ENCODE data around the gene STEAP1B. TPM values are rescaled to one million over a fixed set of nuclear protein-coding genes. Genes with fewer than 3 reads are reported as not detected.

The STEAP1B gene
- total RNA-seq, 5 donors from 2014 or later (not counting 1 experiment from before 2014, with no cell fraction given), result 0.28 to 0.44 (median 0.31) TPM; not detected in 1

GRCh38 chr7:22400150-22400814, 99.7 kb downstream of the STEAP1B start:
- CTCF ChIA-PET, result no interaction called here
- Histone ChIP-seq H3K36me3 (ENCODE audit: control insufficient read depth in 2 of 2, extremely low read depth in 1 of 2, insufficient read depth in 1 of 2, low read length in 1 of 2) (no peaks in the 10 kb centered on the region), H3K27me3 (replicated peaks in 1 of 2; ENCODE audit: control insufficient read depth in 2 of 2, extremely low read depth in 1 of 2, insufficient read depth in 2 of 2, low read length in 1 of 2) (no peaks in the 10 kb centered on the region), H3K9me3 (no peaks in the 10 kb centered on the region), H3K27ac (ENCODE audit: low read length) (no peak overlapping the region), H3K4me3 (ENCODE audit: control insufficient read depth in 1 of 2, extremely low read depth in 1 of 2, low read length in 1 of 2) (no peak overlapping the region), H3K4me1 (ENCODE audit: control insufficient read depth in 1 of 2, extremely low read depth in 1 of 2, insufficient read depth in 2 of 2, low read length in 2 of 2) (peaks cover 3 to 12% of the 10 kb centered on the region in 2 experiments)
- no peak overlapping the region for H3K27ac Mint-ChIP-seq
- no peaks in the 10 kb centered on the region for H3K36me3 Mint-ChIP-seq
- H3K9me3 Mint-ChIP-seq, result no peaks in the 10 kb centered on the region
- peaks cover 10 to 20% (median 13%) of the 10 kb centered on the region in 3 donors for H3K4me1 Mint-ChIP-seq
- 100% methylated on average over 1 of the region's 10 CpGs for WGBS (ENCODE audit: insufficient coverage)
- H3K4me3 Mint-ChIP-seq, result no peak overlapping the region
- ATAC-seq (replicated peaks in 1 of 4) (no peak), DNase-seq (no peak)
- no peaks in the 10 kb centered on the region for H3K27me3 Mint-ChIP-seq
- POLR2A ChIA-PET, result no interaction called here

DNA sequence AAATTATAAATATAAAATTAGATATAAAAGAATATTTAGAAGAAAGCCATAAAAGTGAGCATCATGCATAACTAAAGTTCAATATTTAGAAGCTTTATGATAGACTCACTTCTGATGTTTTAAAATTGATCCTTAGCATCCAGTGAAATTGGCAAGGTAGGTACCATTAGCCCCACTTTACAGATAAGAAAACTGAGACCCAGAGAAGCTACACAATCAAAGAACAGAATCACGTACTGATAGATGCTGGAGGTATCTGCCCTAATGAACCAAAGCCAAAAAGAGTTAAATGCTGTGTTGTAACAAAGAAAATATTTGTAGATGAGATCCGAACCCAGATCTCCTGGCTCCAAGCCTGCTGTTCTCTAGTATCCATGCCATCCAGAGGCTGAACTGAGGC, 100.4 kb downstream of the STEAP1B start:
- no peaks in the 10 kb centered on the region for H3K27me3 Mint-ChIP-seq
- no peak overlapping the region for H3K4me3 Mint-ChIP-seq
- DNase-seq (no peak), ATAC-seq (replicated peaks in 1 of 4) (no peak)
- Histone ChIP-seq H3K27me3 (replicated peaks in 1 of 2; ENCODE audit: control insufficient read depth in 2 of 2, extremely low read depth in 1 of 2, insufficient read depth in 2 of 2, low read length in 1 of 2) (no peaks in the 10 kb centered on the region), H3K9me3 (no peaks in the 10 kb centered on the region), H3K36me3 (ENCODE audit: control insufficient read depth in 2 of 2, extremely low read depth in 1 of 2, insufficient read depth in 1 of 2, low read length in 1 of 2) (no peaks in the 10 kb centered on the region), H3K4me3 (ENCODE audit: control insufficient read depth in 1 of 2, extremely low read depth in 1 of 2, low read length in 1 of 2) (no peak overlapping the region), H3K4me1 (ENCODE audit: control insufficient read depth in 1 of 2, extremely low read depth in 1 of 2, insufficient read depth in 2 of 2, low read length in 2 of 2) (peaks cover 3 to 12% of the 10 kb centered on the region in 2 experiments), H3K27ac (ENCODE audit: low read length) (no peak overlapping the region)
- ChIA-PET CTCF (no interaction called here), POLR2A (no interaction called here)
- H3K36me3 Mint-ChIP-seq, result no peaks in the 10 kb centered on the region
- peaks cover 10 to 20% (median 13%) of the 10 kb centered on the region in 3 donors for H3K4me1 Mint-ChIP-seq
- H3K9me3 Mint-ChIP-seq, result no peaks in the 10 kb centered on the region
- WGBS (ENCODE audit: insufficient coverage), result 60% methylated on average over 1 of the region's 2 CpGs
- H3K27ac Mint-ChIP-seq, result no peak overlapping the region

DNA sequence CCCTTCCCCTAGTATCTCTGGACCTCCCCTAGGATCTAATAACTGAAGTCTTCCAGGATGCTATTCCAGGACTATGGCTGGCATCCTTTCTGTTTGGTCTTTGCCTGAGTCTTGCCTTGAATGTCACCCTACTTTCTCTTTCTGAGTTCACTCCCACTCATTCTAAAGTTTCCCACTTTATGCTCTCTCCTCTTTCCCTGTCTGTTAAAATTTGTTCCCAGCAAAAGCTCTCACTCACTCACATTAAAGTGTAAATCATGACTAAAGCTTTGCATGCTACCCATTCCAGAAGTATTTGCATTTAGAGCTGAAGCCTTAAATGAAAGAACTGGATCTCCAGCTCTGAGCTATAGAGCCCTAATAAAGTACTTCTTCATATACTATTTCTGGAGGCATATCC, 100.9 kb downstream of the STEAP1B start:
- Histone ChIP-seq H3K4me1 (ENCODE audit: control insufficient read depth in 1 of 2, extremely low read depth in 1 of 2, insufficient read depth in 2 of 2, low read length in 2 of 2) (peaks cover 3 to 12% of the 10 kb centered on the region in 2 experiments), H3K27me3 (replicated peaks in 1 of 2; ENCODE audit: control insufficient read depth in 2 of 2, extremely low read depth in 1 of 2, insufficient read depth in 2 of 2, low read length in 1 of 2) (no peaks in the 10 kb centered on the region), H3K4me3 (ENCODE audit: control insufficient read depth in 1 of 2, extremely low read depth in 1 of 2, low read length in 1 of 2) (no peak overlapping the region), H3K36me3 (ENCODE audit: control insufficient read depth in 2 of 2, extremely low read depth in 1 of 2, insufficient read depth in 1 of 2, low read length in 1 of 2) (no peaks in the 10 kb centered on the region), H3K27ac (ENCODE audit: low read length) (no peak overlapping the region), H3K9me3 (no peaks in the 10 kb centered on the region)
- Mint-ChIP-seq H3K9me3 (no peaks in the 10 kb centered on the region), H3K27me3 (no peaks in the 10 kb centered on the region), H3K27ac (no peak overlapping the region), H3K4me1 (peaks cover 10 to 20% (median 13%) of the 10 kb centered on the region in 3 donors), H3K36me3 (no peaks in the 10 kb centered on the region), H3K4me3 (no peak overlapping the region)
- ATAC-seq (replicated peaks in 1 of 4) (no peak), DNase-seq (no peak)
- ChIA-PET CTCF (no interaction called here), POLR2A (no interaction called here)

DNA sequence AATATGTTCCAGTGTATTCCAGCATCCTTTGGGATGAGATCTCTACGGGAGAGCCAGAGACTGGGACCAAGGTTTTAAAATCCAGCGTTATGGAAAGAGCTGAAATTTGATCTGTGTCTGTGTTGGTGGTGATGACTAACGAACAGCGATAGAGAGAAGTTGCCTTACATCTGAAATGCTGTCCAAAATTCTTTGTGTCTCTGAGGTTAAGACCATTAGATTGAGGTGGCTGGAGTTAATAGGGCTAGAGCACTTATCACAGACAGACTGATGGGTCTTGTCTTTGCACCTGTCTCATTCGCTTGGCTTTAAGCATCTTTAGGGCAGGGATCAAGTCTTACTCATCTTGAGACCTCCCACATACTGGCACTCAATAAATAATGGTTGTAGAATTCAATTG, 102.0 kb downstream of the STEAP1B start:
- Mint-ChIP-seq H3K36me3 (no peaks in the 10 kb centered on the region), H3K27me3 (peaks cover 0 to 5% of the 10 kb centered on the region in 2 donors), H3K4me3 (no peak overlapping the region), H3K9me3 (no peaks in the 10 kb centered on the region), H3K4me1 (peaks cover 8 to 13% (median 10%) of the 10 kb centered on the region in 3 donors), H3K27ac (no peak overlapping the region)
- DNase-seq (no peak), ATAC-seq (replicated peaks in 1 of 4) (no peak)
- no peaks in the 10 kb centered on the region for H3K36me3 ChIP-seq (ENCODE audit: control insufficient read depth in 2 of 2, extremely low read depth in 1 of 2, insufficient read depth in 1 of 2, low read length in 1 of 2)
- H3K4me3 ChIP-seq (ENCODE audit: control insufficient read depth in 1 of 2, extremely low read depth in 1 of 2, low read length in 1 of 2), result no peak overlapping the region
- peaks cover 0 to under 1% of the 10 kb centered on the region in 2 experiments for H3K27me3 ChIP-seq (replicated peaks in 1 of 2; ENCODE audit: control insufficient read depth in 2 of 2, extremely low read depth in 1 of 2, insufficient read depth in 2 of 2, low read length in 1 of 2)
- H3K4me1 ChIP-seq (ENCODE audit: control insufficient read depth in 1 of 2, extremely low read depth in 1 of 2, insufficient read depth in 2 of 2, low read length in 2 of 2), result peaks cover 3 to 10% of the 10 kb centered on the region in 2 experiments
- no peak overlapping the region for H3K27ac ChIP-seq (ENCODE audit: low read length)
- no peaks in the 10 kb centered on the region for H3K9me3 ChIP-seq
- WGBS (ENCODE audit: insufficient coverage), result 95% methylated on average over 3 of the region's 5 CpGs
- CTCF ChIA-PET, result no interaction called here
- POLR2A ChIA-PET, result no interaction called here

DNA sequence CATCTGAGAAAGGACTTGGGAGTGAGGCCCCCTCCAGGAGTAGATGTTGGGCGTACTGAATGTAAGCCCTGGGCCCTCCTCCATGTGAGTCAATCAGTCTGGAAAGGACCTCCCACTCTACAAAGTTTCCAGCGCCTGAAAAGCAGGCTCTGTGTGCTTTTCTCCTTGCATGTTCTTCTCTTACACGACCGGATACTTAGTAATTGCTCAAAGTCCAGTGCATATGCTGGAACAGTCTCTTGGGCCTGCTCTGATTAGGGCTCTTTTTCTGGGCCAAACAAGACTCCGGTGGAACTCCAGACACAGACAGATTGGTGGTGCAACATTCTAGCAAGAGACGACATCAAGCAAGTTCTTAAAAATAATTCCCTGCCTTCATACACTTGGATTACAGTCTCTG, 104.8 kb downstream of the STEAP1B start:
- Histone ChIP-seq H3K4me3 (ENCODE audit: control insufficient read depth in 1 of 2, extremely low read depth in 1 of 2, low read length in 1 of 2) (no peak overlapping the region), H3K9me3 (no peaks in the 10 kb centered on the region), H3K27me3 (replicated peaks in 1 of 2; ENCODE audit: control insufficient read depth in 2 of 2, extremely low read depth in 1 of 2, insufficient read depth in 2 of 2, low read length in 1 of 2) (peaks cover 0 to 4% of the 10 kb centered on the region in 2 experiments), H3K27ac (ENCODE audit: low read length) (no peak overlapping the region), H3K4me1 (ENCODE audit: control insufficient read depth in 1 of 2, extremely low read depth in 1 of 2, insufficient read depth in 2 of 2, low read length in 2 of 2) (no peaks in the 10 kb centered on the region), H3K36me3 (ENCODE audit: control insufficient read depth in 2 of 2, extremely low read depth in 1 of 2, insufficient read depth in 1 of 2, low read length in 1 of 2) (no peaks in the 10 kb centered on the region)
- Mint-ChIP-seq H3K36me3 (no peaks in the 10 kb centered on the region), H3K4me1 (peaks cover 0 to 2% (median 0%) of the 10 kb centered on the region in 3 donors), H3K27me3 (peaks cover 0 to 5% of the 10 kb centered on the region in 2 donors), H3K4me3 (no peak overlapping the region), H3K9me3 (no peaks in the 10 kb centered on the region), H3K27ac (no peak overlapping the region)
- no peak for DNase-seq
- CTCF ChIA-PET, result no interaction called here
- POLR2A ChIA-PET, result no interaction called here
- ATAC-seq (replicated peaks in 1 of 4), result no peak
- WGBS (ENCODE audit: insufficient coverage), result no CpG with 5 or more reads among the region's 6 CpGs

DNA sequence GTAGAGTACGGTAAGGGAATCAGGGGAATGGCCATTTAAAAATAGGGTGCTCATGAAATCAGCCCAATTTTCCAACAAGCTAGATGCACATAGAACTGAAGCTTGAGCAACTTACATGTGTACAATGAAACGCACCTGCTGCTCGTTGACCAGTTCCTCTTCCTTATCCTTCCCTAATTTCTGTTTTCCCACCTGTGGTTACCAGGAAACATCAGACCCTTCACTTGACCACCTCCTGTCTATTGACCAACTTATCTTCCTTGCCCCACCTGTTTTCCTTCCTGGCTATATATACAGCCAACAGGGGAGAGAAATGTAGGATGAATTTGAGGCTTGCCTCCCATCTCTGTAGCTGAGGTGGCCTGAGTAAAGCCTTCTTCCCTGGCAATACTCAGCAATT, 105.2 kb downstream of the STEAP1B start:
- ATAC-seq (replicated peaks in 1 of 4), result no peak
- no peaks in the 10 kb centered on the region for H3K9me3 Mint-ChIP-seq
- no peaks in the 10 kb centered on the region for H3K9me3 ChIP-seq

More for the DNA sequence above, 105.2 kb downstream of the STEAP1B start:
- 90% methylated on average over 2 of the region's 3 CpGs for WGBS (ENCODE audit: insufficient coverage)
- Mint-ChIP-seq H3K4me3 (no peak overlapping the region), H3K36me3 (no peaks in the 10 kb centered on the region), H3K27me3 (peaks cover 0 to 5% of the 10 kb centered on the region in 2 donors), H3K4me1 (peaks cover 0 to 2% (median 0%) of the 10 kb centered on the region in 3 donors), H3K27ac (no peak overlapping the region)
- ChIA-PET CTCF (no interaction called here), POLR2A (no interaction called here)
- Histone ChIP-seq H3K27ac (ENCODE audit: low read length) (no peak overlapping the region), H3K4me1 (ENCODE audit: control insufficient read depth in 1 of 2, extremely low read depth in 1 of 2, insufficient read depth in 2 of 2, low read length in 2 of 2) (no peaks in the 10 kb centered on the region), H3K4me3 (ENCODE audit: control insufficient read depth in 1 of 2, extremely low read depth in 1 of 2, low read length in 1 of 2) (no peak overlapping the region), H3K27me3 (replicated peaks in 1 of 2; ENCODE audit: control insufficient read depth in 2 of 2, extremely low read depth in 1 of 2, insufficient read depth in 2 of 2, low read length in 1 of 2) (peaks cover 0 to 4% of the 10 kb centered on the region in 2 experiments), H3K36me3 (ENCODE audit: control insufficient read depth in 2 of 2, extremely low read depth in 1 of 2, insufficient read depth in 1 of 2, low read length in 1 of 2) (no peaks in the 10 kb centered on the region)
- DNase-seq, result no peak
